Nephron (organoid): ENCODE measurements around the gene TWF2.
"Not testable (repeated sequence)": the region's sequence is repeated elsewhere in the genome, so short reads cannot be mapped to it uniquely, and the experiment has no call there.

ENCODE experiments used
- H3K27ac Mint-ChIP-seq, 3 experiments: 2 replicates each; pipeline ENCODE4 v1.8.0; 2020; ENCODE audit warnings: mixed read lengths in 3 of 3, mild to moderate bottlenecking in 2 of 3, moderate library complexity in 1 of 3
- H3K27me3 Mint-ChIP-seq: 2 replicates; pipeline ENCODE4 v1.8.0; 2021; ENCODE audit warnings: low read depth, mild to moderate bottlenecking, moderate library complexity, mixed read lengths
- H3K36me3 Mint-ChIP-seq: 2 replicates; pipeline ENCODE4 v1.8.0; 2020; ENCODE audit warnings: low read depth, mixed read lengths
- H3K4me1 Mint-ChIP-seq: 2 replicates; pipeline ENCODE4 v1.8.0; 2020; ENCODE audit warnings: mixed read lengths
- H3K4me3 Mint-ChIP-seq, 3 experiments: 2 replicates each; pipeline ENCODE4 v1.8.0; 2020; ENCODE audit warnings: mild to moderate bottlenecking in 3 of 3, mixed read lengths in 3 of 3, moderate library complexity in 2 of 3
- H3K9me3 Mint-ChIP-seq: 2 replicates; pipeline ENCODE4 v1.8.0; 2020; ENCODE audit warnings: mixed read lengths
- TF ChIP-seq, protein P1 (sequence below), 3 experiments: fragments of 200-600 bp; sonication (generic); IDR thresholded peaks; one replicate each; pipeline ENCODE4 v1.5.0; 2021; ENCODE audit warnings: antibody characterized with exemption in 3 of 3; ENCODE audit not compliant: unreplicated experiment in 3 of 3

Gene TWF2

GRCh38 chr3:52238761-52239701 lies at the start of gene TWF2:
Gene TWF2 (minus strand): TSS chr3:52239158. CDS start chr3:52239016, 142 bp downstream.
- Mint-ChIP-seq H3K4me1 (peaks cover 25% of the 10 kb centered on the region), H3K9me3 (no peaks in the 10 kb centered on the region), H3K4me3 (peak within 1 kb of the TSS; percentile 95 to 99 (median 99)), H3K27me3 (no peaks in the 10 kb centered on the region), H3K36me3 (no peaks in the 10 kb centered on the region), H3K27ac (peak within 1 kb of the TSS; percentile 83 to 95 (median 89))
- TF ChIP-seq, protein P1, sequence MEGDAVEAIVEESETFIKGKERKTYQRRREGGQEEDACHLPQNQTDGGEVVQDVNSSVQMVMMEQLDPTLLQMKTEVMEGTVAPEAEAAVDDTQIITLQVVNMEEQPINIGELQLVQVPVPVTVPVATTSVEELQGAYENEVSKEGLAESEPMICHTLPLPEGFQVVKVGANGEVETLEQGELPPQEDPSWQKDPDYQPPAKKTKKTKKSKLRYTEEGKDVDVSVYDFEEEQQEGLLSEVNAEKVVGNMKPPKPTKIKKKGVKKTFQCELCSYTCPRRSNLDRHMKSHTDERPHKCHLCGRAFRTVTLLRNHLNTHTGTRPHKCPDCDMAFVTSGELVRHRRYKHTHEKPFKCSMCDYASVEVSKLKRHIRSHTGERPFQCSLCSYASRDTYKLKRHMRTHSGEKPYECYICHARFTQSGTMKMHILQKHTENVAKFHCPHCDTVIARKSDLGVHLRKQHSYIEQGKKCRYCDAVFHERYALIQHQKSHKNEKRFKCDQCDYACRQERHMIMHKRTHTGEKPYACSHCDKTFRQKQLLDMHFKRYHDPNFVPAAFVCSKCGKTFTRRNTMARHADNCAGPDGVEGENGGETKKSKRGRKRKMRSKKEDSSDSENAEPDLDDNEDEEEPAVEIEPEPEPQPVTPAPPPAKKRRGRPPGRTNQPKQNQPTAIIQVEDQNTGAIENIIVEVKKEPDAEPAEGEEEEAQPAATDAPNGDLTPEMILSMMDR (IDR thresholded peaks at IDR 0.05; ENCODE audit: unreplicated experiment in 3 of 3) = peak; percentile 11 to 31 (median 28)

- TF ChIP-seq, protein P1 (IDR thresholded peaks at IDR 0.05; ENCODE audit: unreplicated experiment in 3 of 3) = no peak
- Mint-ChIP-seq H3K9me3 (no peaks in the 10 kb centered on the region), H3K4me3 (peak overlapping the region; percentile 100)
Measured at GRCh38 chr3:52288674-52289073, 49.7 kb upstream of the TWF2 start.

DNA sequence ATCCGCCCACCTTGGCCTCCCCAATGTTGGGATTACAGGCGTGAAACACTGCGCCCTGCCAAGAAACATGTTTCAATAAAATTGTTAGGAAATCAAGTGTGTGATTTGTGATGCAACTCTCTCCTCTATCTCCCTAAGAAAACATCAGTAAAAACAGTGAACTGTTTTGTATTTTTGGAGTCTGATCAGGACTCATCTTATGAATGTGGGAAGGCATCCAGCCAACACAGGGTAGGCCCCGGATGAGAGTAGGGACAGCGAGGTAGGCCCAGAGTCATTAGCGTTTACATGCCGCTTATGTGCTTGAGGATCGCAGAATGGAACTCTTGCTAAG lies 47.8 kb upstream of the TWF2 start:
- Mint-ChIP-seq H3K9me3 (no peaks in the 10 kb centered on the region), H3K27ac (peak overlapping the region; percentile 100), H3K36me3 (no peaks in the 10 kb centered on the region), H3K4me3 (peak overlapping the region; percentile 100), H3K27me3 (no peaks in the 10 kb centered on the region), H3K4me1 (peaks cover 26% of the 10 kb centered on the region)
- TF ChIP-seq, protein P1 (IDR thresholded peaks at IDR 0.05; ENCODE audit: unreplicated experiment in 3 of 3) = no peak

More at GRCh38 chr3:52288674-52289073, 49.7 kb upstream of the TWF2 start:
- Mint-ChIP-seq H3K4me1 (peaks cover 26% of the 10 kb centered on the region), H3K27ac (peak overlapping the region; percentile 100), H3K27me3 (no peaks in the 10 kb centered on the region), H3K36me3 (no peaks in the 10 kb centered on the region)

DNA sequence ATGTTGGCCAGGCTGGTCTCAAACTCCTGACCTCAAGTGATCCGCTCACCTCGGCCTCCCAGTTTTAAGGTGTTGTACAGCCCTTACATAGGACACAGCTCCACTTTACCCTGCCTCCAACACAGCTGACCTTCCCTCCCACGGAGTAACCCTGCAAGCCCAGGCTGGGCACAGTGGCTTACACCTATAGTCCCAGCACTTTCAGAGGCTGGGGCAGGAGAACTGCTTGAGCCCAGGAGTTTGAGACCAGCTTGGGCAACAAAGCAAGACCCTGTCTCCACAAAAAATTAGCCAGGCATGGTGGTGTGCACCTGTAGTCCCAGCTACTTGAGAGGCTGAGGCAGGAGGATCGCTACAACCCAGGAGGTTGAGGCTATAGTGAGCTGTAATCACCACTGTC lies 45.1 kb upstream of the TWF2 start:
- Mint-ChIP-seq H3K27ac (peak overlapping the region; percentile 82 to 100 (median 98)), H3K4me1 (peaks cover 31% of the 10 kb centered on the region)
- not testable (repeated sequence) for H3K9me3 Mint-ChIP-seq, H3K36me3 Mint-ChIP-seq, H3K4me3 Mint-ChIP-seq, H3K27me3 Mint-ChIP-seq

DNA sequence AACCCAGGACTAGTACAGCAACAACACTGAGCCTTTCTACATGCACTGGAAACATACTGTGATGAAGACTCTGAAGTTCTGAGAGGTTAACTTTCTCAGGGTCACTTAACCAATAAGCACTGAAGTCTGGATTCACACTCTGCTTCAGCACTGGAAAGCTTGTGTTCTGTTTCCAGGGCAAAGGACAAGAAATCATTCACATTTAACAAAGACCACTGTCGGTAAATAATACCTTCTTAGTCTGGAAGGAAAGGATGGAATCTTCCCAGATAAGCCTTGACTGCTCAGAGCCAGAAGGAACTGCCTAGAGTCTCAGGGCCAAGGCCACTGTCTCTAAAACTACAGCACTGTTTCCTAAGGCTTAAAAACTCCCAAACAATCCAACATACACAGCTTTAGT lies 44.3 kb upstream of the TWF2 start:
- Mint-ChIP-seq H3K36me3 (no peaks in the 10 kb centered on the region), H3K27me3 (no peaks in the 10 kb centered on the region), H3K27ac (peak overlapping the region; percentile 82 to 98 (median 85)), H3K9me3 (no peaks in the 10 kb centered on the region), H3K4me1 (peaks cover 29% of the 10 kb centered on the region), H3K4me3 (peak overlapping the region in 1 of 3 experiments; percentile 17)
- TF ChIP-seq, protein P1 (IDR thresholded peaks at IDR 0.05; ENCODE audit: unreplicated experiment in 3 of 3) = no peak

DNA sequence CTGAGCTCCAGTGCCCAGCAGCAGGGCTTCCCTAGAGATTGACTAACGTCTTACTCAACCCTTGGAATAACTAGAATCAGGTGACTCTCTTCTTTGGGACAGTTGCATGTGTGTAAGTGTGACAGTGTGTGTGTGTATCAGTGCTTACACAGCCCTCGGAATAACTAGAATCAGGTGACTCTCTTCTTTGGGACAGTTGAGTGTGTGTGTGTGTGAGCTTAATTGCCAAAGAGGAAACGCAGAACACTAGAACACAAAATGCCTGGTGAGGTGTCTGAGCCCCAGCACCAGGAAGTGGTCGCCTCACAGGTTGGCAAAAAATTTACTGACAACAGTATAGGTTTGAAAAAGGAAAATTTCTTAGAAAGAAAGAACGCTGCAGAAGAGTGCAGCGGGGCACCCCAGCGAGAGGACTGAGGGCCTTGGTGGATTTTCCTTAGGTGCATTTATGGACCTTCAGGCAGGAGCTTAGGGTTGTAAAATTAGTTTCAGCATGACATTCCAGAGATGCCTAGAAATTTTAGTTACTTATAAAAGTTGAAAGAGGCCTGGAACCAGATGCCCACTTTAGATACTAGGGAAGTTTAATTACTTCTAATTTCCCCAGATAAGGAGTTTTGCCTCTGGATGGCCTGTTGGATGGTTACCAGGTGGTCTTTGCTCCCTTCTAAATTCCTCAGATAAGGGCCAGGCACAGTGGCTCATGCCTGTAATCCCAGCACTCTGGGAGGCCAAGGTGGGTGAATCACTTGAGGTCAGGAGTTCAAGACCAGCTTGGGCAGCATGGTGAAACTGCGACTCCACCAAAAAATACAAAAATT lies 43.2 kb upstream of the TWF2 start:
- Mint-ChIP-seq H3K27ac (peak overlapping the region; percentile 68 to 90 (median 88)), H3K4me1 (peaks cover 29% of the 10 kb centered on the region), H3K27me3 (no peaks in the 10 kb centered on the region), H3K9me3 (no peaks in the 10 kb centered on the region), H3K36me3 (no peaks in the 10 kb centered on the region), H3K4me3 (peak overlapping the region in 1 of 3 experiments; percentile 8)
- TF ChIP-seq, protein P1 (IDR thresholded peaks at IDR 0.05; ENCODE audit: unreplicated experiment in 3 of 3) = no peak
